DND-41 (cell line): ENCODE measurements around the gene WHRN.
A peak's percentile ranks its signal among the peaks of the same experiment; 100 is the strongest.

Source experiments
- ATAC-seq: fragments of 200-7000 bp; cut with Tn5 transposase; 3 replicates; pipeline ENCODE4 v1.9.1; 2021; ENCODE audit warnings: low read depth; ENCODE audit not compliant: insufficient read depth
- DNase-seq: peaks from one replicate; pipeline ENCODE4 v3.0.0-alpha.2; 2020
- H2AFZ ChIP-seq: 2 replicates; pipeline ENCODE4 v1.6.0; 2012; ENCODE audit warnings: low read depth, low read length
- H3K27ac ChIP-seq: 2 replicates; pipeline ENCODE4 v1.5.1; 2012; ENCODE audit warnings: low read length, inconsistent platforms
- H3K27me3 ChIP-seq: fragments of 200-600 bp; sonication (generic); 2 replicates; pipeline ENCODE4 v1.6.0; 2012; ENCODE audit warnings: low read length, mild to moderate bottlenecking, inconsistent platforms; ENCODE audit not compliant: insufficient read depth, poor library complexity
- H3K36me3 ChIP-seq: 2 replicates; pipeline ENCODE4 v1.5.1; 2012; ENCODE audit warnings: low read length, inconsistent platforms; ENCODE audit not compliant: insufficient read depth
- H3K4me1 ChIP-seq: 2 replicates; pipeline ENCODE4 v1.5.1; 2012; ENCODE audit warnings: mild to moderate bottlenecking, low read length; ENCODE audit not compliant: insufficient read depth
- H3K4me2 ChIP-seq: 2 replicates; pipeline ENCODE4 v1.6.0; 2012; ENCODE audit warnings: mild to moderate bottlenecking, moderate library complexity, low read length, inconsistent platforms; ENCODE audit not compliant: insufficient read depth
- H3K4me3 ChIP-seq, 2 experiments: fragments of 200-600 bp in 1 of 2; shearing (Covaris generic) in 1 of 2; 2 replicates each; pipeline ENCODE4 v1.5.1; 2012 to 2016; ENCODE audit warnings: inconsistent platforms in 2 of 2, low read length in 2 of 2, mild to moderate bottlenecking in 2 of 2, low read depth in 1 of 2, moderate library complexity in 1 of 2
- H3K79me2 ChIP-seq: 2 replicates; pipeline ENCODE4 v1.6.0; 2012; ENCODE audit warnings: low read length, inconsistent platforms; ENCODE audit not compliant: insufficient read depth
- H3K9ac ChIP-seq: 2 replicates; pipeline ENCODE4 v1.6.0; 2012; ENCODE audit warnings: low read depth, mild to moderate bottlenecking, inconsistent platforms, low read length, moderate library complexity
- H3K9me3 ChIP-seq: 2 replicates; pipeline ENCODE4 v1.5.1; 2012; ENCODE audit warnings: low read length, moderate library complexity, mild to moderate bottlenecking, inconsistent platforms; ENCODE audit not compliant: insufficient read depth, severe bottlenecking
- H4K20me1 ChIP-seq: 2 replicates; pipeline ENCODE4 v1.6.0; 2012; ENCODE audit warnings: low read length; ENCODE audit not compliant: insufficient read depth
- CTCF ChIP-seq: IDR thresholded peaks from 2 replicates; pipeline ENCODE4 v1.5.1; 2012; ENCODE audit warnings: borderline replicate concordance, low read length, moderate library complexity, mild to moderate bottlenecking; ENCODE audit not compliant: poor library complexity, severe bottlenecking; ENCODE audit errors: extremely low read depth
- EZH2 ChIP-seq: IDR thresholded peaks from 3 replicates; pipeline ENCODE4 v1.6.1; 2012; ENCODE audit warnings: borderline replicate concordance, low read depth, mild to moderate bottlenecking, moderate library complexity, low read length, inconsistent platforms; ENCODE audit not compliant: severe bottlenecking

The WHRN gene

GRCh38 chr9:114367366-114367765, 137.9 kb downstream of the WHRN start:
- H3K4me3 ChIP-seq = no peak overlapping the region
- peak overlapping the region; percentile 28; the same call in 1 of the 2 replicates for H3K27ac ChIP-seq
- ATAC-seq (no peak), DNase-seq (no peak)
- TF ChIP-seq EZH2 = no peak
- peaks cover 92% of the 10 kb centered on the region for H3K36me3 ChIP-seq
- H3K9me3 ChIP-seq = no peaks in the 10 kb centered on the region
- H3K27me3 ChIP-seq = no peaks in the 10 kb centered on the region
- H3K4me1 ChIP-seq = peaks cover 21% of the 10 kb centered on the region
- peaks cover 27% of the 10 kb centered on the region for H3K79me2 ChIP-seq
- H4K20me1 ChIP-seq = peaks cover 3% of the 10 kb centered on the region; the same call in 1 of the 2 replicates
- no peak overlapping the region for H2AFZ ChIP-seq
- H3K4me2 ChIP-seq = no peak overlapping the region
- H3K9ac ChIP-seq = no peak overlapping the region

GRCh38 chr9:114366334-114367128, 138.7 kb downstream of the WHRN start:
- ATAC-seq (no peak), DNase-seq (no peak)
- Histone ChIP-seq H3K36me3 (peaks cover 97% of the 10 kb centered on the region), H3K4me3 (no peak overlapping the region), H3K4me1 (peaks cover 12% of the 10 kb centered on the region), H3K4me2 (no peak overlapping the region), H4K20me1 (peaks cover 3% of the 10 kb centered on the region; the same call in 1 of the 2 replicates), H2AFZ (no peak overlapping the region), H3K79me2 (peaks cover 25% of the 10 kb centered on the region), H3K27ac (no peak overlapping the region), H3K9me3 (no peaks in the 10 kb centered on the region), H3K27me3 (no peaks in the 10 kb centered on the region), H3K9ac (no peak overlapping the region)
- TF ChIP-seq EZH2 (no peak), CTCF (no peak)

GRCh38 chr9:114365194-114365593, 140.1 kb downstream of the WHRN start:
- Histone ChIP-seq H3K36me3 (peaks cover 97% of the 10 kb centered on the region), H4K20me1 (peaks cover 3% of the 10 kb centered on the region; the same call in 1 of the 2 replicates), H3K9me3 (no peaks in the 10 kb centered on the region), H3K4me3 (no peak overlapping the region), H3K9ac (no peak overlapping the region), H2AFZ (no peak overlapping the region), H3K79me2 (peaks cover 12% of the 10 kb centered on the region), H3K4me1 (no peaks in the 10 kb centered on the region), H3K27ac (no peak overlapping the region), H3K4me2 (no peak overlapping the region), H3K27me3 (no peaks in the 10 kb centered on the region)
- no peak for ATAC-seq
- DNase-seq = no peak
- TF ChIP-seq CTCF (no peak), EZH2 (no peak)

GRCh38 chr9:114364134-114365041, 140.9 kb downstream of the WHRN start:
- H3K27ac ChIP-seq = no peak overlapping the region
- peaks cover 4% of the 10 kb centered on the region; the same call in 1 of the 2 replicates for H3K79me2 ChIP-seq
- H3K9ac ChIP-seq = no peak overlapping the region
- no peaks in the 10 kb centered on the region for H3K4me1 ChIP-seq
- peaks cover 97% of the 10 kb centered on the region for H3K36me3 ChIP-seq
- ATAC-seq = no peak
- TF ChIP-seq CTCF (no peak), EZH2 (no peak)
- peaks cover 3% of the 10 kb centered on the region; the same call in 1 of the 2 replicates for H4K20me1 ChIP-seq
- no peak overlapping the region for H2AFZ ChIP-seq
- H3K27me3 ChIP-seq = no peaks in the 10 kb centered on the region
- no peak overlapping the region for H3K4me2 ChIP-seq
- no peak overlapping the region for H3K4me3 ChIP-seq
- no peak for DNase-seq
- H3K9me3 ChIP-seq = no peaks in the 10 kb centered on the region
